Measurements from ENCODE around the gene HIP1.

HIP1 gene

DNA sequence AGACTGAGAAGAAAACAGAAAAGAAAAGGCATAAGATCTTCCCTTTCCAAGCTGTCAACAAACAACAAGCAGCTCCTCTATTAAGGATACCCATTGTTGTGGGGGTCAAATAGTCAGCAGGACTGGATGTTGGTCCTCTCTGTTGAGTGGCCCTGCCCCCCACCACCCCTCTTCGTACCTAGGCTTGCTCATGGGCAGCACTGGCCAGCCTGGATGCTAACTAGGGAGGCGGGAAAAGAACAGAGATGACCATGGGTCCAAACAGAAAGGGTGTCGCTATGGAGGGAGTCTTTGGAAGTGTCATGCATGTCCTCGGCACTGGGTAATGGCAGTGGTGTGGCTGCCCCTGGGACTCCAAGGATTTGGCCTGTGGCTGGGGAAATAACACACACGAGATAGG lies 201.0 kb downstream of the HIP1 start:
- TF ChIP-seq POLR2A (IDR thresholded peaks at IDR 0.05; ENCODE audit: extremely low read depth, insufficient read length) (no peak), MYC (IDR thresholded peaks at IDR 0.05; ENCODE audit: low read depth, low read length) (no peak), CTCF (IDR thresholded peaks at IDR 0.05; ENCODE audit: low read depth, low read length) (no peak), MAX (IDR thresholded peaks at IDR 0.05; ENCODE audit: low read depth, low read length) (no peak)
- no peak for DNase-seq (ENCODE audit: low read depth)
- no peak overlapping the region for H3K4me3 ChIP-seq (ENCODE audit: low read depth, low read length)

DNA sequence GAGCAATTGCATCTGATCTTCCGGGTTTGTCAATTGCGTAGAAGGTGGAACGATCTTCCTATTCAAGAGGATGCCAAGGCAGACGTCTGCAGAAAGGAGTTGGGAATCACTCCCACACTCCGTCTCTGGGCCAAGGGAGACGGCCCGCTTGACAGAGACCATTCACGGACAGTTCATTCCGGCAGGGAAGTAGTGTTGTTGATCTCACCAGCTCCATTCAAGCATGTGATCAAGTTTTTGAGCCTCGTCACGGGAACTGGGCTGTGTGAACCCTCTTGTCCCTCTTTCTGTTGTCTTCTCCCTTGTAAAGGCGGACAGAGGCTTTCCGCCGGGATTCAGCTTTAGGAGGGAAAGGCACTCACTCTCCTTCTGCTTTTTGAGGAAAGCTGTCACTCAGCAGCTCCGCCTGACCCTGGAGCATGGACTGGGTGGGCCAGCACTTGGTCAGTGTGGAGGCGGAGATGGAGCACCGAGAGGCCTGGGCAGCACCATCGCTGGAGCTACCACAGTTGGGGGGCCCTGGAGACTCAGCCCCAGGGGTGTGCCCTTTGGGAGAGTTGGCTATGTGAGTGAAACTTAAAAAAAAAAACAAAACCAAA lies 201.7 kb downstream of the HIP1 start:
- TF ChIP-seq CTCF (IDR thresholded peaks at IDR 0.05; ENCODE audit: low read depth, low read length) (no peak), MYC (IDR thresholded peaks at IDR 0.05; ENCODE audit: low read depth, low read length) (no peak), MAX (IDR thresholded peaks at IDR 0.05; ENCODE audit: low read depth, low read length) (no peak), POLR2A (IDR thresholded peaks at IDR 0.05; ENCODE audit: extremely low read depth, insufficient read length) (no peak)
- no peak for DNase-seq (ENCODE audit: low read depth)
- no peak overlapping the region for H3K4me3 ChIP-seq (ENCODE audit: low read depth, low read length)

DNA sequence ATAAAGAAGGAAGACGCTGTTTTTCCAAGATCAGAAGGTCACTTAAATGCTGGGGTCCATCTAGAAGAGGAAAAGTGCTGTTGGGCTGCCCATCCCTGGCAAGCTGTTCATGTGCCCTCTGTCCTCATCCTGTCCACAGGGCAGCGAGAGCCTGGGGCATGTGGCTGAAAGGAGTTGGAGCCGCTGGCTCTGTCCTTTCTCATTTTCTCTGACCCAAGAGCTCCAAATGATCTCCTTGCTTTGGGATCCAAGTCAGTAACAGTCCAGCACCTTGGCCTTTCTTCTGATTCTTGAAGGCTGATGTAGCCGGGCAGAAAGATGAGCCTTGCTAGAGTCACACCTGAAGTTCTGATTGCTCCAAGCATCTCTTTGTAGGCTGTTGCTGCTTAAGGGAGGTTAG lies 202.2 kb downstream of the HIP1 start:
- TF ChIP-seq CTCF (IDR thresholded peaks at IDR 0.05; ENCODE audit: low read depth, low read length) (no peak), POLR2A (IDR thresholded peaks at IDR 0.05; ENCODE audit: extremely low read depth, insufficient read length) (no peak), MYC (IDR thresholded peaks at IDR 0.05; ENCODE audit: low read depth, low read length) (no peak), MAX (IDR thresholded peaks at IDR 0.05; ENCODE audit: low read depth, low read length) (no peak)
- no peak overlapping the region for H3K4me3 ChIP-seq (ENCODE audit: low read depth, low read length)
- DNase-seq (ENCODE audit: low read depth), result no peak

DNA sequence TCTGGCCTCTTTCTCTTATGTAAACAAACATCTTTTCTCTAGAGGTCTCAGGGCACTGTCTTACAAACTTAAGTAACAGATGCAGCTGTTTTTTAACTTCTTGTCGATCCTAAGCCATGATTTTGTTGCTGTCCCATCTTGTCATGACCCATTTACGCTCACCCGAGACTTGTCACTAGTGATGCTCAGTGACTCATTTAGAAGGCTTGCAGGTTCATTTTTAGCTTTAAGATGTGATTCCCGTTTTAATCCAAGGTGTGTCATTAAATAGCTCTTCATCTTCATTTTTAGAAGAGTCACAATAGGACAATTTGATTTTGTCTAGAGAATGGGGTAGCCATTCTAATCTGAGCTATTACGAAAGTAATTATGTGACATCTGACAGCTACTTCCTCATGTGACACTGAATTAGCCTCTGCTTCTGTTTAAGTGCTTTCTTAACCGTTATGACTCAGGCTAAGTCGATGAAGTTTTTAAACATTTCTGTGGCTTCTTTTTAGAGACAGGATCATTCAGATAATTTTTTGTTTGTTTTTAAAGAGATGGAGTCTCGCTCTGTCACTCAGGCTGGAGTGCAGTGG lies 203.9 kb downstream of the HIP1 start:
- DNase-seq (ENCODE audit: low read depth), result peak; percentile 85
- H3K4me3 ChIP-seq (ENCODE audit: low read depth, low read length), result no peak overlapping the region
- peak; percentile 59 for TF ChIP-seq MAX (IDR thresholded peaks at IDR 0.05; ENCODE audit: low read depth, low read length)
- TF ChIP-seq CTCF (IDR thresholded peaks at IDR 0.05; ENCODE audit: low read depth, low read length), result no peak

GRCh38 chr7:75533926-75534325 lies 204.8 kb downstream of the HIP1 start:
- no peak overlapping the region for H3K4me3 ChIP-seq (ENCODE audit: low read depth, low read length)
- no peak for TF ChIP-seq POLR2A (IDR thresholded peaks at IDR 0.05; ENCODE audit: extremely low read depth, insufficient read length)
- TF ChIP-seq MYC (IDR thresholded peaks at IDR 0.05; ENCODE audit: low read depth, low read length), result no peak
- no peak for TF ChIP-seq MAX (IDR thresholded peaks at IDR 0.05; ENCODE audit: low read depth, low read length)
- TF ChIP-seq CTCF (IDR thresholded peaks at IDR 0.05; ENCODE audit: low read depth, low read length), result no peak
- DNase-seq (ENCODE audit: low read depth), result no peak
